CD8-positive, alpha-beta memory T cell (primary cell): ENCODE measurements around the gene NHS. TPM values are rescaled to one million over a fixed set of nuclear protein-coding genes. Genes with fewer than 3 reads are reported as not detected.

ENCODE experiments used
- CTCF ChIA-PET: fragments of 350-600 bp; sonication (Branson Sonifier 250); formaldehyde crosslinking; loops from one replicate; lab custom pipeline; 2021; ENCODE audit warnings: antibody characterized with exemption; lab: Charles Lee
- POLR2A ChIA-PET: fragments of 350-600 bp; sonication (Branson Sonifier 250); formaldehyde crosslinking; loops from one replicate; lab custom pipeline; 2021; ENCODE audit warnings: antibody characterized with exemption; lab: Charles Lee
- DNase-seq, 5 donors: peaks; one replicate each; pipeline versions ENCODE4 v3.0.0 to v3.0.0-alpha.2; 2020 to 2022; ENCODE audit warnings: mixed read lengths in 1 of 5
- H3K27ac ChIP-seq: one replicate; pipeline ENCODE4 v1.7.0; 2013; ENCODE audit warnings: low read depth, mild to moderate bottlenecking, low read length, moderate library complexity
- H3K27me3 ChIP-seq: 2 replicates; pipeline ENCODE4 v1.7.0; 2013; ENCODE audit warnings: low read length, mild to moderate bottlenecking; ENCODE audit not compliant: insufficient read depth, poor library complexity, severe bottlenecking
- H3K36me3 ChIP-seq: 2 replicates; pipeline ENCODE4 v1.7.0; 2013; ENCODE audit warnings: mild to moderate bottlenecking, low read length, moderate library complexity; ENCODE audit not compliant: insufficient read depth
- H3K4me1 ChIP-seq: 2 replicates; pipeline ENCODE4 v1.7.0; 2013; ENCODE audit warnings: mild to moderate bottlenecking, low read length, moderate library complexity; ENCODE audit not compliant: insufficient read depth
- H3K4me3 ChIP-seq: 2 replicates; pipeline ENCODE4 v1.7.0; 2013; ENCODE audit warnings: mild to moderate bottlenecking, low read length
- H3K9me3 ChIP-seq: 2 replicates; pipeline ENCODE4 v1.7.0; 2013; ENCODE audit warnings: mild to moderate bottlenecking, low read length
- H3K27ac Mint-ChIP-seq, 8 donors: one replicate each; pipeline ENCODE4 v1.8.0; 2020 to 2021; ENCODE audit warnings: mixed read lengths in 8 of 8, mild to moderate bottlenecking in 6 of 8, inconsistent platforms in 3 of 8, moderate library complexity in 3 of 8
- H3K27me3 Mint-ChIP-seq, 2 donors: one replicate each; pipeline ENCODE4 v1.8.0; 2020 to 2021; ENCODE audit warnings: mixed read lengths in 2 of 2, mild to moderate bottlenecking in 1 of 2, moderate library complexity in 1 of 2
- H3K36me3 Mint-ChIP-seq, 3 donors: one replicate each; pipeline ENCODE4 v1.8.0; 2020 to 2021; ENCODE audit warnings: mixed read lengths in 3 of 3, inconsistent platforms in 1 of 3, mild to moderate bottlenecking in 1 of 3
- H3K4me1 Mint-ChIP-seq, 3 donors: one replicate each; pipeline ENCODE4 v1.8.0; 2020 to 2021; ENCODE audit warnings: mixed read lengths in 3 of 3, inconsistent platforms in 1 of 3, mild to moderate bottlenecking in 1 of 3
- H3K4me3 Mint-ChIP-seq, 7 donors: one replicate each; pipeline ENCODE4 v1.8.0; 2020 to 2021; ENCODE audit warnings: mixed read lengths in 7 of 7, mild to moderate bottlenecking in 6 of 7, moderate library complexity in 4 of 7, inconsistent platforms in 2 of 7
- H3K9me3 Mint-ChIP-seq, 5 donors: one replicate each; pipeline ENCODE4 v1.8.0; 2020 to 2022; ENCODE audit warnings: mixed read lengths in 5 of 5, mild to moderate bottlenecking in 3 of 5, moderate library complexity in 2 of 5, inconsistent platforms in 1 of 5
- polyA plus RNA-seq: library from polyadenylated mRNA; unstranded; fragments of 300-500 nt; fragmentation: Illumina TruSeq; gene quantifications from one replicate; pipeline ENCODE4 v1.2.3, GENCODE V29; 2021
- total RNA-seq, 2 experiments: library from RNA; stranded (reverse); gene quantifications; one replicate each; pipeline ENCODE4 v1.2.3, GENCODE V29; 2021

The NHS gene
- total and polyA plus RNA-seq, 3 experiments from 2014 or later: 9.6 to 11.3 TPM; not detected in 1

- peaks cover 0 to 3% (median 0%) of the 10 kb centered on the region in 5 donors for H3K9me3 Mint-ChIP-seq
- POLR2A ChIA-PET: no interaction called here
- Histone ChIP-seq H3K27ac (no peak overlapping the region), H3K27me3 (no peaks in the 10 kb centered on the region), H3K4me1 (no peaks in the 10 kb centered on the region), H3K9me3 (no peaks in the 10 kb centered on the region), H3K36me3 (no peaks in the 10 kb centered on the region), H3K4me3 (no peak overlapping the region)
- CTCF ChIA-PET: no interaction called here
- DNase-seq: no peak
- no peak overlapping the region for H3K4me3 Mint-ChIP-seq
- H3K4me1 Mint-ChIP-seq: no peaks in the 10 kb centered on the region
- H3K36me3 Mint-ChIP-seq: no peaks in the 10 kb centered on the region
- peaks cover 0 to 3% of the 10 kb centered on the region in 2 donors for H3K27me3 Mint-ChIP-seq
- H3K27ac Mint-ChIP-seq: no peak overlapping the region
These were observed 328.2 kb downstream of the NHS start for GRCh38 chrX:17703201-17703600.

GRCh38 chrX:17705211-17705610 is 330.2 kb downstream of the NHS start:
- DNase-seq: no peak
- CTCF ChIA-PET: no interaction called here
- H3K4me3 Mint-ChIP-seq: no peak overlapping the region
- Histone ChIP-seq H3K27ac (no peak overlapping the region), H3K9me3 (no peaks in the 10 kb centered on the region), H3K4me1 (no peaks in the 10 kb centered on the region), H3K27me3 (no peaks in the 10 kb centered on the region), H3K36me3 (no peaks in the 10 kb centered on the region), H3K4me3 (no peak overlapping the region)
- H3K27ac Mint-ChIP-seq: peak overlapping the region in 1 of 8 donors; percentile 60
- no peaks in the 10 kb centered on the region for H3K36me3 Mint-ChIP-seq
- peaks cover 0 to 6% of the 10 kb centered on the region in 2 donors for H3K27me3 Mint-ChIP-seq
- POLR2A ChIA-PET: no interaction called here
- no peaks in the 10 kb centered on the region for H3K4me1 Mint-ChIP-seq
- peaks cover 0 to 3% (median 0%) of the 10 kb centered on the region in 5 donors for H3K9me3 Mint-ChIP-seq

GRCh38 chrX:17706676-17707075 is 331.7 kb downstream of the NHS start:
- H3K27me3 Mint-ChIP-seq: peaks cover 0 to 6% of the 10 kb centered on the region in 2 donors
- H3K27ac Mint-ChIP-seq: no peak overlapping the region
- ChIA-PET POLR2A (no interaction called here), CTCF (no interaction called here)
- no peak overlapping the region for H3K27ac ChIP-seq
- no peaks in the 10 kb centered on the region for H3K36me3 ChIP-seq
- no peaks in the 10 kb centered on the region for H3K36me3 Mint-ChIP-seq
- H3K27me3 ChIP-seq: no peaks in the 10 kb centered on the region
- no peaks in the 10 kb centered on the region for H3K4me1 Mint-ChIP-seq
- peaks cover 0 to 3% (median 0%) of the 10 kb centered on the region in 5 donors for H3K9me3 Mint-ChIP-seq
- no peak overlapping the region for H3K4me3 Mint-ChIP-seq
- no peaks in the 10 kb centered on the region for H3K4me1 ChIP-seq
- no peak for DNase-seq
- H3K4me3 ChIP-seq: no peak overlapping the region
- no peaks in the 10 kb centered on the region for H3K9me3 ChIP-seq

- H3K9me3 Mint-ChIP-seq: peaks cover 0 to 3% (median 0%) of the 10 kb centered on the region in 5 donors
- no peaks in the 10 kb centered on the region for H3K36me3 Mint-ChIP-seq
- ChIA-PET CTCF (interaction anchor here (0.6 kb wide), 1 partner anchor 1188 kb away, joined by 3 read pairs; no protein-coding TSS in a partner anchor), POLR2A (no interaction called here)
- DNase-seq: no peak
- H3K4me3 Mint-ChIP-seq: no peak overlapping the region
- no peak overlapping the region for H3K27ac ChIP-seq
- H3K9me3 ChIP-seq: no peaks in the 10 kb centered on the region
- no peak overlapping the region for H3K4me3 ChIP-seq
- peaks cover 0 to 5% of the 10 kb centered on the region in 2 donors for H3K27me3 Mint-ChIP-seq
- H3K4me1 ChIP-seq: no peaks in the 10 kb centered on the region
- H3K4me1 Mint-ChIP-seq: no peaks in the 10 kb centered on the region
- no peaks in the 10 kb centered on the region for H3K36me3 ChIP-seq
- no peak overlapping the region for H3K27ac Mint-ChIP-seq
- H3K27me3 ChIP-seq: no peaks in the 10 kb centered on the region
These were observed 332.7 kb downstream of the NHS start for GRCh38 chrX:17707731-17708130.

- H3K27me3 Mint-ChIP-seq: peaks cover 0 to 3% of the 10 kb centered on the region in 2 donors
- ChIA-PET POLR2A (no interaction called here), CTCF (no interaction called here)
- no peak for DNase-seq
- H3K36me3 Mint-ChIP-seq: no peaks in the 10 kb centered on the region
- H3K4me1 Mint-ChIP-seq: no peaks in the 10 kb centered on the region
- no peaks in the 10 kb centered on the region for H3K36me3 ChIP-seq
- H3K9me3 ChIP-seq: no peaks in the 10 kb centered on the region
- H3K4me3 ChIP-seq: no peak overlapping the region
- no peak overlapping the region for H3K27ac ChIP-seq
- H3K9me3 Mint-ChIP-seq: peaks cover 0 to 2% (median 0%) of the 10 kb centered on the region in 5 donors
- no peak overlapping the region for H3K4me3 Mint-ChIP-seq
- no peak overlapping the region for H3K27ac Mint-ChIP-seq
- no peaks in the 10 kb centered on the region for H3K4me1 ChIP-seq
- H3K27me3 ChIP-seq: no peaks in the 10 kb centered on the region
These were observed 335.9 kb downstream of the NHS start for GRCh38 chrX:17710871-17711301.

- H3K36me3 ChIP-seq: no peaks in the 10 kb centered on the region
- no peak for DNase-seq
- Mint-ChIP-seq H3K4me1 (no peaks in the 10 kb centered on the region), H3K4me3 (no peak overlapping the region), H3K27me3 (peaks cover 0 to 5% of the 10 kb centered on the region in 2 donors), H3K9me3 (no peaks in the 10 kb centered on the region), H3K36me3 (no peaks in the 10 kb centered on the region), H3K27ac (no peak overlapping the region)
- no peak overlapping the region for H3K27ac ChIP-seq
- H3K4me3 ChIP-seq: no peak overlapping the region
- POLR2A ChIA-PET: no interaction called here
- no peaks in the 10 kb centered on the region for H3K9me3 ChIP-seq
- H3K27me3 ChIP-seq: no peaks in the 10 kb centered on the region
- CTCF ChIA-PET: no interaction called here
- no peaks in the 10 kb centered on the region for H3K4me1 ChIP-seq
These were observed 338.3 kb downstream of the NHS start for GRCh38 chrX:17713288-17713687.

- H3K4me1 Mint-ChIP-seq: no peaks in the 10 kb centered on the region
- peaks cover 4 to 6% of the 10 kb centered on the region in 2 donors for H3K27me3 Mint-ChIP-seq
- DNase-seq: no peak
- H3K36me3 Mint-ChIP-seq: no peaks in the 10 kb centered on the region
- H3K4me3 ChIP-seq: no peak overlapping the region
- no peaks in the 10 kb centered on the region for H3K9me3 ChIP-seq
- no peak overlapping the region for H3K27ac ChIP-seq
- no peaks in the 10 kb centered on the region for H3K36me3 ChIP-seq
- CTCF ChIA-PET: no interaction called here
- H3K27ac Mint-ChIP-seq: no peak overlapping the region
- POLR2A ChIA-PET: no interaction called here
- H3K27me3 ChIP-seq: no peaks in the 10 kb centered on the region
- H3K4me1 ChIP-seq: no peaks in the 10 kb centered on the region
- no peaks in the 10 kb centered on the region for H3K9me3 Mint-ChIP-seq
- H3K4me3 Mint-ChIP-seq: no peak overlapping the region
These were observed 343.7 kb downstream of the NHS start for GRCh38 chrX:17718649-17719165.

GRCh38 chrX:17719711-17720110 is 344.7 kb downstream of the NHS start:
- Mint-ChIP-seq H3K4me3 (no peak overlapping the region), H3K4me1 (no peaks in the 10 kb centered on the region), H3K27me3 (peaks cover 4 to 6% of the 10 kb centered on the region in 2 donors), H3K9me3 (no peaks in the 10 kb centered on the region), H3K36me3 (no peaks in the 10 kb centered on the region), H3K27ac (no peak overlapping the region)
- Histone ChIP-seq H3K36me3 (no peaks in the 10 kb centered on the region), H3K27ac (no peak overlapping the region), H3K27me3 (no peaks in the 10 kb centered on the region), H3K9me3 (no peaks in the 10 kb centered on the region), H3K4me1 (no peaks in the 10 kb centered on the region), H3K4me3 (no peak overlapping the region)
- ChIA-PET CTCF (no interaction called here), POLR2A (no interaction called here)
- no peak for DNase-seq
